KMS-11 (cell line): Measurements from ENCODE around the gene ACTL10.

Experiments
- H2AFZ ChIP-seq: fragments of 200-600 bp; sonication (generic); 2 replicates; pipeline ENCODE4 v1.6.1; 2016; ENCODE audit warnings: antibody characterized with exemption, mixed run types, low read depth
- H3K27ac ChIP-seq: fragments of 200-600 bp; sonication (generic); 2 replicates; pipeline ENCODE4 v1.6.1; 2016; ENCODE audit warnings: mild to moderate bottlenecking, mixed run types
- H3K27me3 ChIP-seq: fragments of 200-600 bp; sonication (generic); 2 replicates; pipeline ENCODE4 v1.6.1; 2017; ENCODE audit warnings: mild to moderate bottlenecking, low read depth, mixed run types, moderate library complexity; ENCODE audit not compliant: insufficient read depth
- H3K36me3 ChIP-seq: fragments of 200-600 bp; sonication (generic); 2 replicates; pipeline ENCODE4 v1.6.1; 2017; ENCODE audit warnings: mild to moderate bottlenecking, mixed run types; ENCODE audit not compliant: insufficient read depth
- H3K4me1 ChIP-seq: fragments of 200-600 bp; sonication (generic); 2 replicates; pipeline ENCODE4 v1.6.1; 2016; ENCODE audit warnings: mild to moderate bottlenecking, low read depth, mixed run types; ENCODE audit not compliant: poor library complexity, severe bottlenecking
- H3K4me2 ChIP-seq: fragments of 200-600 bp; sonication (generic); 2 replicates; pipeline ENCODE4 v1.7.0; 2016; ENCODE audit warnings: mild to moderate bottlenecking, mixed run types
- H3K4me3 ChIP-seq: fragments of 200-600 bp; sonication (generic); IDR thresholded peaks from 2 replicates; pipeline ENCODE4 v1.6.1; 2017; ENCODE audit warnings: low read depth, low read length, mixed read lengths; ENCODE audit not compliant: insufficient read depth
- H3K79me2 ChIP-seq: fragments of 200-600 bp; sonication (generic); 2 replicates; pipeline ENCODE4 v1.6.1; 2016; ENCODE audit warnings: low read depth, mixed run types; ENCODE audit not compliant: insufficient read depth
- H3K9ac ChIP-seq: fragments of 200-600 bp; sonication (generic); 2 replicates; pipeline ENCODE4 v1.6.1; 2016; ENCODE audit warnings: mild to moderate bottlenecking, mixed run types
- H4K20me1 ChIP-seq: fragments of 200-600 bp; sonication (generic); 2 replicates; pipeline ENCODE4 v1.6.1; 2016; ENCODE audit warnings: mild to moderate bottlenecking, mixed run types; ENCODE audit not compliant: insufficient read depth
- CTCF ChIP-seq: fragments of 200-600 bp; sonication (generic); conservative IDR thresholded peaks from 2 replicates; pipeline ENCODE4 v1.6.1; 2017; ENCODE audit warnings: low read depth, mild to moderate bottlenecking, antibody characterized with exemption, low read length, moderate library complexity, mixed read lengths

Gene ACTL10

GRCh38 chr20:33707668-33708067 is 40.9 kb downstream of the ACTL10 start:
- Histone ChIP-seq H3K4me2 (no peak overlapping the region), H2AFZ (no peak overlapping the region), H3K4me3 (no peak overlapping the region), H3K27ac (no peak overlapping the region), H3K27me3 (no peaks in the 10 kb centered on the region), H3K36me3 (no peaks in the 10 kb centered on the region), H3K9ac (no peak overlapping the region), H3K4me1 (peaks cover 20% of the 10 kb centered on the region), H3K79me2 (no peaks in the 10 kb centered on the region), H4K20me1 (no peaks in the 10 kb centered on the region)
- TF ChIP-seq CTCF, result no peak

- H3K27ac ChIP-seq, result peak overlapping the region; percentile 32; the same call in 1 of the 2 replicates
- no peak overlapping the region for H3K4me3 ChIP-seq
- no peaks in the 10 kb centered on the region for H4K20me1 ChIP-seq
- H3K79me2 ChIP-seq, result no peaks in the 10 kb centered on the region
- peaks cover 20% of the 10 kb centered on the region for H3K4me1 ChIP-seq
- TF ChIP-seq CTCF, result no peak
- no peaks in the 10 kb centered on the region for H3K36me3 ChIP-seq
- peak overlapping the region; percentile 18; the same call in 1 of the 2 replicates for H3K4me2 ChIP-seq
- no peak overlapping the region for H3K9ac ChIP-seq
- no peak overlapping the region for H2AFZ ChIP-seq
- H3K27me3 ChIP-seq, result no peaks in the 10 kb centered on the region
Observed at GRCh38 chr20:33709398-33709797, 42.7 kb downstream of the ACTL10 start.

- Histone ChIP-seq H3K27ac (no peak overlapping the region), H2AFZ (no peak overlapping the region), H3K79me2 (no peaks in the 10 kb centered on the region), H3K9ac (no peak overlapping the region), H4K20me1 (no peaks in the 10 kb centered on the region), H3K4me2 (no peak overlapping the region), H3K36me3 (no peaks in the 10 kb centered on the region), H3K4me1 (peaks cover 20% of the 10 kb centered on the region), H3K4me3 (no peak overlapping the region), H3K27me3 (no peaks in the 10 kb centered on the region)
- no peak for TF ChIP-seq CTCF
Observed at GRCh38 chr20:33709905-33710541, 43.3 kb downstream of the ACTL10 start.

- no peak overlapping the region for H3K4me3 ChIP-seq
- H3K4me2 ChIP-seq, result no peak overlapping the region
- no peaks in the 10 kb centered on the region for H3K79me2 ChIP-seq
- no peaks in the 10 kb centered on the region for H3K36me3 ChIP-seq
- no peaks in the 10 kb centered on the region for H4K20me1 ChIP-seq
- H3K4me1 ChIP-seq, result peaks cover 20% of the 10 kb centered on the region
- H3K27ac ChIP-seq, result no peak overlapping the region
- no peak overlapping the region for H2AFZ ChIP-seq
- H3K27me3 ChIP-seq, result no peaks in the 10 kb centered on the region
- H3K9ac ChIP-seq, result no peak overlapping the region
- TF ChIP-seq CTCF, result no peak
Observed at GRCh38 chr20:33710681-33711445, 44.1 kb downstream of the ACTL10 start.
